ENCODE data around the gene EFNA5.

The EFNA5 gene

GRCh38 chr5:107414802-107415201 is 255.9 kb downstream of the EFNA5 start:
- DNase-seq = no peak

- DNase-seq = no peak
These were observed 257.0 kb downstream of the EFNA5 start for GRCh38 chr5:107413754-107414153.

- no peak for DNase-seq
These were observed 262.2 kb downstream of the EFNA5 start for GRCh38 chr5:107408564-107408963.

GRCh38 chr5:107407713-107408298 is 262.9 kb downstream of the EFNA5 start:
- DNase-seq = no peak

GRCh38 chr5:107404595-107405374 is 266.0 kb downstream of the EFNA5 start:
- no peak for DNase-seq

- no peak for DNase-seq
These were observed 267.3 kb downstream of the EFNA5 start for GRCh38 chr5:107403228-107403953.

- DNase-seq = no peak
These were observed 268.1 kb downstream of the EFNA5 start for GRCh38 chr5:107402434-107403227.

GRCh38 chr5:107401470-107402122 is 269.1 kb downstream of the EFNA5 start:
- DNase-seq = no peak

- no peak for DNase-seq
These were observed 270.4 kb downstream of the EFNA5 start for GRCh38 chr5:107400328-107400727.

- DNase-seq = no peak
These were observed 272.0 kb downstream of the EFNA5 start for GRCh38 chr5:107398703-107399102.

- DNase-seq = no peak
These were observed 274.4 kb downstream of the EFNA5 start for GRCh38 chr5:107396351-107396690.

GRCh38 chr5:107395632-107396350 is 274.9 kb downstream of the EFNA5 start:
- DNase-seq = no peak

GRCh38 chr5:107393851-107394250 is 276.9 kb downstream of the EFNA5 start:
- no peak for DNase-seq

GRCh38 chr5:107391787-107392186 is 278.9 kb downstream of the EFNA5 start:
- no peak for DNase-seq

- DNase-seq = no peak
These were observed 281.0 kb downstream of the EFNA5 start for GRCh38 chr5:107389775-107390148.

- DNase-seq = no peak
These were observed 281.5 kb downstream of the EFNA5 start for GRCh38 chr5:107389130-107389774.

GRCh38 chr5:107388141-107388861 is 282.4 kb downstream of the EFNA5 start:
- DNase-seq = no peak

GRCh38 chr5:107387526-107388140 is 283.1 kb downstream of the EFNA5 start:
- DNase-seq = no peak

GRCh38 chr5:107385708-107386107 is 285.0 kb downstream of the EFNA5 start:
- DNase-seq = no peak

GRCh38 chr5:107384256-107384655 is 286.5 kb downstream of the EFNA5 start:
- no peak for DNase-seq

All from stimulated activated naive CD4-positive, alpha-beta T cell treated with Interleukin-2 at 50 U/mL for 16 hours (primary cell).